ENCODE data around the gene MMP20.

The MMP20 gene

GRCh38 chr11:102527041-102527440 is 98.1 kb downstream of the MMP20 start:
- H3K4me1 ChIP-seq (ENCODE audit: control insufficient read depth, insufficient read depth, low read length) = no peaks in the 10 kb centered on the region
- no peak overlapping the region for H3K4me3 ChIP-seq (ENCODE audit: low read depth, low read length)
- CTCF ChIA-PET = no interaction called here
- H3K9me3 ChIP-seq (ENCODE audit: control insufficient read depth, insufficient read depth, low read depth, low read length) = no peaks in the 10 kb centered on the region
- H3K27ac ChIP-seq (ENCODE audit: extremely low read depth, low read depth, low read length) = no peak overlapping the region
- POLR2A ChIA-PET = no interaction called here
- TF ChIP-seq ZNF155 (tag by site-specific recombination; IDR thresholded peaks at IDR 0.05) (no peak), SP3 (tag by site-specific recombination; IDR thresholded peaks at IDR 0.05) (no peak), ZNF211 (tag by site-specific recombination; IDR thresholded peaks at IDR 0.05; ENCODE audit: low read depth) (no peak), ZSCAN23 (tag by site-specific recombination; IDR thresholded peaks at IDR 0.05) (no peak)
- no peaks in the 10 kb centered on the region for H3K36me3 ChIP-seq (ENCODE audit: control insufficient read depth in 2 of 2, insufficient read depth in 1 of 2, low read length in 2 of 2)

All from HEK293 (cell line).